Measurements from ENCODE around the gene VPS35L.

VPS35L gene

GRCh38 chr16:19598805-19599510, 43.5 kb downstream of the VPS35L start:
- Histone ChIP-seq H3K36me3 (replicated peaks) (peaks cover 3% of the 10 kb centered on the region), H3K27ac (no peak overlapping the region), H3K4me3 (ENCODE audit: low read depth, low read length) (no peak overlapping the region), H3K27me3 (replicated peaks) (no peaks in the 10 kb centered on the region)
- no peak for DNase-seq
- TF ChIP-seq, protein P1, sequence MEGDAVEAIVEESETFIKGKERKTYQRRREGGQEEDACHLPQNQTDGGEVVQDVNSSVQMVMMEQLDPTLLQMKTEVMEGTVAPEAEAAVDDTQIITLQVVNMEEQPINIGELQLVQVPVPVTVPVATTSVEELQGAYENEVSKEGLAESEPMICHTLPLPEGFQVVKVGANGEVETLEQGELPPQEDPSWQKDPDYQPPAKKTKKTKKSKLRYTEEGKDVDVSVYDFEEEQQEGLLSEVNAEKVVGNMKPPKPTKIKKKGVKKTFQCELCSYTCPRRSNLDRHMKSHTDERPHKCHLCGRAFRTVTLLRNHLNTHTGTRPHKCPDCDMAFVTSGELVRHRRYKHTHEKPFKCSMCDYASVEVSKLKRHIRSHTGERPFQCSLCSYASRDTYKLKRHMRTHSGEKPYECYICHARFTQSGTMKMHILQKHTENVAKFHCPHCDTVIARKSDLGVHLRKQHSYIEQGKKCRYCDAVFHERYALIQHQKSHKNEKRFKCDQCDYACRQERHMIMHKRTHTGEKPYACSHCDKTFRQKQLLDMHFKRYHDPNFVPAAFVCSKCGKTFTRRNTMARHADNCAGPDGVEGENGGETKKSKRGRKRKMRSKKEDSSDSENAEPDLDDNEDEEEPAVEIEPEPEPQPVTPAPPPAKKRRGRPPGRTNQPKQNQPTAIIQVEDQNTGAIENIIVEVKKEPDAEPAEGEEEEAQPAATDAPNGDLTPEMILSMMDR (IDR thresholded peaks at IDR 0.05; ENCODE audit: low read depth, low read length, missing control alignments), result no peak
- in situ Hi-C loops (cut with HindIII; ENCODE audit: low pct_ligation_motif_present, low sequenced_read_pairs), result no loop called here

DNA sequence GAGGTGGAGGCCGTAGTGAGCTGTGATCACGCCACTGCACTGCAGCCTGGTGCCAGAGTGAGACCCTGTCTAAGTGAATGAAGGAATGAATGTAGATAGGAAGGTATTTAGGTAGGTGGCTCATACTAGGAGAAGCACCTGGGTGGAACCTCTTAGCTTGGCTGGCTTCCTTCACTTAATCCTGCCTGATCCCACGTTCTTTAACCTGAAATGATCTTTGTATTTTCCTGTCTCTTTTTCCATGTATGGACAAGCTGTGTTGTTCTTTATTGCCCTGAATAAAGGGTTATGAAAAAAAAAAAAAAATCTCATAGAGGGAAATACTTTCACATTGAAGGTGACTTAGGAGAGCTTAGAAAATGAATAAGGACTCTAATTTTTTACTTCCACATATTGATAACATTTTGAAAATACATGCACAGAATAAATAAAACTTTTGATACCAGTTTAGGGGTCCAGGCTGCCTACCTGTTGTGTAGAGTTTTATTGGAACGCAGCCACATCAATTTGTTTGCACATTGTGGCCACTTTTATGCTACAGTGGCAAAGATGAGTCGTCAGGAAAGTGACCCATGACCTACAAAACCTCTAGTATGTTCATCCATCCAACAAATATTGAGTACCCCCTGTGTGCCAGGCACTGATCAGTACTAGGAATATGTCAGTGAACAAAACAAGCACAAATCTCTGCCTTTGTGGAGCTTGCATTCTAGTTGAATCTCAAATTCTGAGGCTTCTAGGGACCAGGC, 44.6 kb downstream of the VPS35L start:
- TF ChIP-seq, protein P1 (IDR thresholded peaks at IDR 0.05; ENCODE audit: low read depth, low read length, missing control alignments), result no peak
- Histone ChIP-seq H3K27me3 (replicated peaks) (no peaks in the 10 kb centered on the region), H3K27ac (no peak overlapping the region), H3K4me3 (ENCODE audit: low read depth, low read length) (no peak overlapping the region), H3K36me3 (replicated peaks) (peaks cover 3% of the 10 kb centered on the region)
- no peak for DNase-seq
- in situ Hi-C loops (cut with HindIII; ENCODE audit: low pct_ligation_motif_present, low sequenced_read_pairs), result no loop called here

DNA sequence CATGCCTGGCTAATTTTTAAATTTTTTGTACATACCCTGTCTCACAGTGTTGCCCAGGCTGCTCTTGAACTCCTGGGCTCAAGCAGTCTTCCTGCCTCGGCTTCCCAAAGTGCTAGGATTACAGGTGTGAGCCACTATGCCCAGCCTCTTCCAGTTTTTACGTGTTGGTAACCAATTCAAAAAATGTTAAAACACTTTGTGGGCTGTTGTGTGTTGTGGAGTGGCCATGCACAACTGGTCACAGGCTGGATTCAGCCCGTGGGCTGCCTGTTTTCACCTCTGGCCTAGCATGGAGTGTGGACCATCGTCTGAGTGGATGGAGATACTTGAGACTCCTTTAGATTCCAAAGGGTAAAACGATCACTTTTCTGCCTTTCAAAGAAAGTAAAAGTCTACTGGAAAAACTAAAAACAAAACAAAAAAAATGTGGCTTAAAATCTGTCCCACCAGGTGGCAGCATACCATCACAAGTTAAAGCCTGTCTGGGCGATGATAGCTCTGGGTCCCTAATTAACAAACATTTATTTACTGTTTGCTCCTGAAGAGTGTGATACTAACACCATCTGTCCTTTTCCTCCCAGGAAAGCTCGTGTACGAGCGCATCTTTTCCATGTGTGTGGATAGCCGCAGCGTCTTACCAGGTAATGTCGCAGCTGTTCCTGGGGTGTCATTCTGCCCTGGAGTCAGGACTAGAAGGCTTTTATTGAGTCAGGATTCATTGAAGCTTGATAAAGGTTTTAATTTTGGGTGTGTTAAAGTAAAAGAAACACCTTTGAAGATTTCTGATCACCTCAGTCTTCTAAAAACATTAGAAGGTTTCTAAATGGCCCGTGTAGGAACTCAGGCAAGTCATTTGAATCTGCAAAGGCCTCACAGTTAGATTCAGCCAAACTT, 45.8 kb downstream of the VPS35L start:
- peak; percentile 32 for DNase-seq
- in situ Hi-C loops (cut with HindIII; ENCODE audit: low pct_ligation_motif_present, low sequenced_read_pairs), result no loop called here
- TF ChIP-seq, protein P1 (IDR thresholded peaks at IDR 0.05; ENCODE audit: low read depth, low read length, missing control alignments), result peak; percentile 68

DNA sequence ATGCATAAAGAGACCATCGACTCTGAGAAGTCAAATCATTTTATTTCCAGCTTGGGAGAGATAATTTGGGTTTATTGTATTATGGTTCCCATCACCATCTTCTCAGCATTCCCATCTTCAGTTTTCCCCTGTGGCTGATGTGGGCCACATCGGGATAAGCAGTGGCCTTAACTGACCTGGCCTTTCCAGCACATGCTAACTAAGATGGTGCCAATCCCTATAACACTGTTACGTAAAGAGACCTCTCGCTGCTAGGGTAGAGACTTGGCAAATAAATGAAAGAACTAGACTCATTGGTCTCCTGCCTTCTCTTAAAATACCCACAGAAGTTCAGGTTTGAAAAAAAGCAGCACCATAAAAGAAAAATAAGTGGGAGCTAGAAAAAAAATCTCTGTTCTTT, 49.4 kb downstream of the VPS35L start:
- H3K4me3 ChIP-seq (ENCODE audit: low read depth, low read length), result no peak overlapping the region
- H3K36me3 ChIP-seq (replicated peaks), result peaks cover 9% of the 10 kb centered on the region
- in situ Hi-C loops (cut with HindIII; ENCODE audit: low pct_ligation_motif_present, low sequenced_read_pairs), result no loop called here
- H3K27ac ChIP-seq, result no peak overlapping the region
- TF ChIP-seq, protein P1 (IDR thresholded peaks at IDR 0.05; ENCODE audit: low read depth, low read length, missing control alignments), result no peak
- H3K27me3 ChIP-seq (replicated peaks), result no peaks in the 10 kb centered on the region
- no peak for DNase-seq

More for the DNA sequence above, 45.8 kb downstream of the VPS35L start:
- no peak overlapping the region for H3K27ac ChIP-seq
- no peaks in the 10 kb centered on the region for H3K27me3 ChIP-seq (replicated peaks)
- H3K36me3 ChIP-seq (replicated peaks), result peaks cover 3% of the 10 kb centered on the region
- no peak overlapping the region for H3K4me3 ChIP-seq (ENCODE audit: low read depth, low read length)

DNA sequence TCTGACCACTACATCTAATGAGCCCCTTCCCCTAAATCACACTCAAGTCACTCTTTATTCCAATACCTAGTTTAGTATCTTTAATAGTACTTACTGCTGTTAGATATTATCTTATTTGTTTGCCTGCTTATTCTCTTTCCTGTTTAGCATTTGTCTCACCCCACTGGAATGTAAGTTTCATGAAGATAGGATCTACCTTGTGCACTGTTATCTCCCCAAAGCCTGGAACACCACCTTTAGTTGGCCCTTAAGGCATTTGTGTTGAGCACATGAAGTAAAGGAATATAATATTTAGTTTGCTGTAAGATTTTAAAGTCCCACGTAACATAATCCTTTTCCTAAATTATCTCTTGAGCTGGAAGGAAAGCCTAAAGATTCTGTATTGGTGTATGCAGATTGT, 50.2 kb downstream of the VPS35L start:
- no peak for DNase-seq

More for the DNA sequence above, 50.2 kb downstream of the VPS35L start:
- Histone ChIP-seq H3K36me3 (replicated peaks) (peaks cover 9% of the 10 kb centered on the region), H3K27me3 (replicated peaks) (no peaks in the 10 kb centered on the region), H3K4me3 (ENCODE audit: low read depth, low read length) (no peak overlapping the region), H3K27ac (no peak overlapping the region)
- in situ Hi-C loops (cut with HindIII; ENCODE audit: low pct_ligation_motif_present, low sequenced_read_pairs), result no loop called here
- TF ChIP-seq, protein P1 (IDR thresholded peaks at IDR 0.05; ENCODE audit: low read depth, low read length, missing control alignments), result no peak
